ENCODE measurements around the gene OLFML1.

Gene OLFML1

DNA sequence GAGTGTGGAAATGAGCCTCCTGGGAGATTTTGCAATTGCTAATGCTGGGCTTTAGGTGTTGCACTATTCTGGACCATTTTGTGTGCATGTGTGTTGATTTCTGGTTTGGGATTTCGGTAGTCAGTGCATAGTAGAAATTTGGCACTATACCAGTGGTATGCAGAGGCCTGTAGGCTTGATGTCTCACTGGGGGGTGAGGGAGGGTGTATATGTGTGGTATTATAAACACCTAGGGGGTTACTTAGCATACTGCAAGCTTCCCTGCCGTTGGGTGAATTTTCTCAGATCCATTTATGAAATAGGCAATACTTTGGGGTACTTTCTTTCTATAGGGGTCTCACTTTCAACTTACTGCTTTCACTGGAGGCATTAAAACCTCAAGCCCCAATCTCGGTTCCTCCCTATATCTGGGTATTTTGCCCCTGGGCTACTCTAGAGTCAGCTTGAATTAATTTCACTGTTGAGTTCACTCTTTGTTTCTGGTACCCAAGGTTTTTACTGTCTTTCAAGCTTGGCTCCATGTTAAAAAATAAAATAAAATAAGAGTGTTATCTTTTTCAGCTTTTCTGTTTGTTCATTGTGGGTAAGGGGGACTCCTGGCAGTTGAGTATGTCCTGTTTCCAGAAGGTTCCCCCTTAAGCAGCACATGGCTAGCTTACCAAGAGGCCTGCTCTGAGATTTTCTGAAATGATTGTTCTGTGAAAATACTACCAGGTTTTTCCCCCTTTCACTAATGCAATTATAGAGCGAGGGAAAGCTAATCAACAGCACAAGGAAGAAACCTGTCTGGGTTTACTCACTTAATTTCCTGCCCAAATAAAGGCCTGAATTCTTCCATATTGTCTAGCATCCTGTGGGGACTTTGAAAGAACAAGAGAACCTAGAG lies 74.3 kb downstream of the OLFML1 start:
- DNase-seq (ENCODE audit: low spot score) = no peak

Data from AG20443 (cell line).